Measurements from ENCODE around the gene NDUFAF3.
A peak's percentile ranks its signal among the peaks of the same experiment; 100 is the strongest.

NDUFAF3 gene

DNA sequence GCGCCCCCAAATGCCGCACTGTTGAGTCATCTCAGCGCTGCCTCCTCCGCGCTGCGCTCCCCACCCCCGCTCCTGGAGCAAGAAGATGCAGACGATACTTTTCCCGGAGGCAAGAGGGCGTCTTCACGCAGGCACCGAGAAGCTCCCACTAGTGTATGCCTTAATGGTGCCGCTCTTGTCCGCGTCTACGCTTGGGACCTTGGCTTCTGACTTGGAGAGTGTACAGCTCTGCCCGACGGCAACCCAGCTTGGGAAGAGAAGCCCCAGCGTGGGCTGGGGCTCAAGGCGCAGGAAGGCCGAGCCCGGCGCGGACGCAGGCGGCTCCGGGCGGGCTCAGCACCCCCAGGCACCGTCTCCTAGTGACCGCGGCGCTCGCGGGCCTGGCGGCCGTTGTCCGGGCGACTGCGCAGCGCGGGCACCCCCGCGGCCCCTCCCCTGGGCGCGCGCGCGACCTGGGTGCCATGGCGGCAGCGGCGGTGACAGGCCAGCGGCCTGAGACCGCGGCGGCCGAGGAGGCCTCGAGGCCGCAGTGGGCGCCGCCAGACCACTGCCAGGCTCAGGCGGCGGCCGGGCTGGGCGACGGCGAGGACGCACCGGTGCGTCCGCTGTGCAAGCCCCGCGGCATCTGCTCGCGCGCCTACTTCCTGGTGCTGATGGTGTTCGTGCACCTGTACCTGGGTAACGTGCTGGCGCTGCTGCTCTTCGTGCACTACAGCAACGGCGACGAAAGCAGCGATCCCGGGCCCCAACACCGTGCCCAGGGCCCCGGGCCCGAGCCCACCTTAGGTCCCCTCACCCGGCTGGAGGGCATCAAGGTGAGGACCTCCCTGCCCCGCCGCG, 31.9 kb upstream of the NDUFAF3 start, which contains the start of gene P4HTM:
Gene P4HTM (plus strand): TSS at position 446 of the 840 bp plus-strand sequence. CDS start 16 bp downstream, at position 462.
- TF ChIP-seq, protein P1, sequence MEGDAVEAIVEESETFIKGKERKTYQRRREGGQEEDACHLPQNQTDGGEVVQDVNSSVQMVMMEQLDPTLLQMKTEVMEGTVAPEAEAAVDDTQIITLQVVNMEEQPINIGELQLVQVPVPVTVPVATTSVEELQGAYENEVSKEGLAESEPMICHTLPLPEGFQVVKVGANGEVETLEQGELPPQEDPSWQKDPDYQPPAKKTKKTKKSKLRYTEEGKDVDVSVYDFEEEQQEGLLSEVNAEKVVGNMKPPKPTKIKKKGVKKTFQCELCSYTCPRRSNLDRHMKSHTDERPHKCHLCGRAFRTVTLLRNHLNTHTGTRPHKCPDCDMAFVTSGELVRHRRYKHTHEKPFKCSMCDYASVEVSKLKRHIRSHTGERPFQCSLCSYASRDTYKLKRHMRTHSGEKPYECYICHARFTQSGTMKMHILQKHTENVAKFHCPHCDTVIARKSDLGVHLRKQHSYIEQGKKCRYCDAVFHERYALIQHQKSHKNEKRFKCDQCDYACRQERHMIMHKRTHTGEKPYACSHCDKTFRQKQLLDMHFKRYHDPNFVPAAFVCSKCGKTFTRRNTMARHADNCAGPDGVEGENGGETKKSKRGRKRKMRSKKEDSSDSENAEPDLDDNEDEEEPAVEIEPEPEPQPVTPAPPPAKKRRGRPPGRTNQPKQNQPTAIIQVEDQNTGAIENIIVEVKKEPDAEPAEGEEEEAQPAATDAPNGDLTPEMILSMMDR (IDR thresholded peaks at IDR 0.05; ENCODE audit: insufficient read depth, low read length, missing control alignments) = peak; percentile 66
- ChIA-PET CTCF (interaction anchor here (0.8 to 6.0 kb wide), 20 partner anchors 10 to 250 kb away, joined by 3 to 64 read pairs (median 5); partner anchors contain the start of genes NDUFAF3, QRICH1 and WDR6), POLR2A (interaction anchor here (0.7 to 3.4 kb wide), 10 partner anchors 10 to 175 kb away, joined by 3 to 43 read pairs (median 4); partner anchors contain the start of genes DALRD3, IMPDH2, NDUFAF3 and QRICH1)
- H3K4me3 ChIP-seq (ENCODE audit: low read depth, low read length) = peak within 1 kb of the TSS; percentile 82
- peak; percentile 57 for DNase-seq (ENCODE audit: low read depth, low spot score)

DNA sequence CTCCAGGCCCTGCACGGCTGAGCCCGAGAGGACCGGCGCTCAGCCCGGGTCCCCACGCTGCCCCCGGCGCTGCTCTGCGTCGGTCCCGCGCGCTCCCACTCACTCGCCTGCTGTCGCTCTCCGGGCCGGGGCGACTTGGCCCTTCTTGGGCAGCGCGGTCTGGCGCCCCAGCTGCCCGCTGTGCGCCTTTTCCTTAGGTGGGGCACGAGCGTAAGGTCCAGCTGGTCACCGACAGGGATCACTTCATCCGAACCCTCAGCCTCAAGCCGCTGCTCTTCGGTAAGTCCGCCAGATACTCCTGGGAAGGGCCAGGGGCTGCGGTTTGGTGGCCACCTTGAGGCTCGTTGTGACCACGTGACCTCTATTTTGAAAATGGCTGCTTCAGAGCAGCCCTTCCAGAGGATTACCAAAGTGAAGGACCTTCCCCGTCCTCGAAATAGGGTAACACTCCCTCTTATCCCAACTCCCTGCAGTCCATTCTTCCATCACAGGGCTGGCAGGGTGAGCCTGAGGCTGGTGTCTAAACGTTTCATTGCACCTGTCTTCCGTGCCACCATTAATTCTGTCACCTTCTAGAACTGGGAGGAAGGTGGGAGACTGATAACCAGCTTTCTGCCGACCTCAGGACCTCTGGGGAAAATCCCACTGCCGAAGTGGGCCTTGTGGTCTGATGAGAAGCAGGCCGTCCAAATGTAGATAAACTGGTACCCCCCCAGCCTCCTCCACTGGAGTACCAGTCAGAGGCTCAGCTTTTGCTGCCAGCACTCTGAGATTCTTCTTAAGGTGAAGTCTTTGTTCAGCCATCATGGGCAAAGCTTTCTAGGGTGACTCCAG, 31.1 kb upstream of the NDUFAF3 start:
- TF ChIP-seq, protein P1 (IDR thresholded peaks at IDR 0.05; ENCODE audit: insufficient read depth, low read length, missing control alignments) = no peak
- peak overlapping the region; percentile 82 for H3K4me3 ChIP-seq (ENCODE audit: low read depth, low read length)
- CTCF ChIA-PET = interaction anchor here (0.6 to 6.0 kb wide), 8 partner anchors 9 to 251 kb away, joined by 3 to 64 read pairs (median 4); partner anchors contain the start of genes NDUFAF3 and WDR6
- no peak for DNase-seq (ENCODE audit: low read depth, low spot score)
- POLR2A ChIA-PET = interaction anchor here (1.0 to 3.4 kb wide), 4 partner anchors 16 to 38 kb away, joined by 4 to 33 read pairs (median 6); partner anchors contain the start of genes IMPDH2 and WDR6

DNA sequence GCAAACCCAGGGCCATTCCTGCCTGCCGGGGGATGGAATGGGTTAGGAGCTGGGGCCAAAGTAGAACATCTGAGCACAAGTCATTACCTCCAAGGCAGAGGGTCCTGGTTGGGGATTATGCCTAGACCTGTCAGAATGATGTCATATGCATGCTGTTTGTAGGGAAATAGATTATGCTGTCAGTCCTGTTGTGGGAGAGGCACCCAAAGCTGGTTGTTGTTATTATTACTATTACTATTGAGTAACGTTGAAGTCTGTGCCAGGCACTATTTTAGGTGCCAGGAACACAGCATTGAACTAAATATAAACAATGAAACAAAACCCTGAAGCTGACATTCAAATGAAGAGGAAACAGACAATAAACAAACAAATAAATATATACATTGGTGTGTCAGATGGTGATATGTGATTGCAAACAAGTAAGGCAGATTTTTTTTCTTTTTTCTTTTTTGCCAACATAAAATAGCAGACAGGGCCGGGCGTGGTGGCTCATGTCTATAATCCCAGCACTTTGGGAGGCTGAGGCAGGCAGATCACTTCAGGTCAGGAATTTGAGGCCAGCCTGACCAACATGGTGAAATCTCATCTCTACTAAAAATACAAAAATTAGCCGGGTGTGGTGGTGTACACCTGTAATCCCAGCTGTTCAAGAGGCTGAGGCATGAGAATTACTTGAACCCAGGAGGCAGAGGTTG, 29.9 kb upstream of the NDUFAF3 start:
- peak overlapping the region; percentile 82 for H3K4me3 ChIP-seq (ENCODE audit: low read depth, low read length)
- TF ChIP-seq, protein P1 (IDR thresholded peaks at IDR 0.05; ENCODE audit: insufficient read depth, low read length, missing control alignments) = no peak
- ChIA-PET POLR2A (interaction anchor here (1.2 to 3.4 kb wide), 2 partner anchors 14 to 28 kb away, joined by 5 to 33 read pairs; partner anchors contain the start of gene WDR6), CTCF (interaction anchor here (0.9 to 6.0 kb wide), 7 partner anchors 8 to 252 kb away, joined by 3 to 64 read pairs (median 4); partner anchors contain the start of genes NDUFAF3 and WDR6)
- no peak for DNase-seq (ENCODE audit: low read depth, low spot score)

- ChIA-PET CTCF (interaction anchor here (1.2 to 2.2 kb wide), 2 partner anchors 14 to 28 kb away, joined by 3 to 8 read pairs; partner anchors contain the start of gene NDUFAF3), POLR2A (interaction anchor here (0.7 kb wide), 1 partner anchor 26 kb away, joined by 3 read pairs; no protein-coding TSS in a partner anchor)
- DNase-seq (ENCODE audit: low read depth, low spot score) = no peak
- no peak overlapping the region for H3K4me3 ChIP-seq (ENCODE audit: low read depth, low read length)
- TF ChIP-seq, protein P1 (IDR thresholded peaks at IDR 0.05; ENCODE audit: insufficient read depth, low read length, missing control alignments) = no peak
Measured at GRCh38 chr3:48993834-48994233, 28.1 kb upstream of the NDUFAF3 start.

- TF ChIP-seq, protein P1 (IDR thresholded peaks at IDR 0.05; ENCODE audit: insufficient read depth, low read length, missing control alignments) = no peak
- ChIA-PET CTCF (interaction anchor here (1.4 to 3.6 kb wide), 4 partner anchors 9 to 25 kb away, joined by 4 to 25 read pairs (median 7); partner anchors contain the start of genes NDUFAF3 and WDR6), POLR2A (no interaction called here)
- DNase-seq (ENCODE audit: low read depth, low spot score) = no peak
- no peak overlapping the region for H3K4me3 ChIP-seq (ENCODE audit: low read depth, low read length)
Measured at GRCh38 chr3:48996640-48997039, 25.3 kb upstream of the NDUFAF3 start.

Measured in AG04449 (cell line).